Esophagus muscularis mucosa (tissue), 4 donors: ENCODE measurements around the gene FIGLA.

Source experiments
- EP300 ChIP-seq: sonication (generic); formaldehyde crosslinking; IDR thresholded peaks from one replicate; pipeline ENCODE4 v1.6.1; 2017; ENCODE audit warnings: antibody characterized with exemption
- POLR2A ChIP-seq: fragments of 450-650 bp; IDR thresholded peaks from one replicate; pipeline ENCODE4 v1.6.1; 2017; ENCODE audit warnings: antibody characterized with exemption, moderate library complexity, mild to moderate bottlenecking, low read depth
- POLR2AphosphoS5 ChIP-seq, 2 donors: sonication (generic); formaldehyde crosslinking; IDR thresholded peaks; one replicate each; pipeline ENCODE4 v1.6.1; 2017; ENCODE audit warnings: antibody characterized with exemption in 2 of 2
- TF ChIP-seq, protein P1 (sequence below), 3 experiments: fragments of 200-600 bp in 2 of 3; fragments of 450-650 bp in 1 of 3; sonication (generic) in 2 of 3; IDR thresholded peaks; one replicate each; pipeline ENCODE4 v1.5.1; 2017 to 2019; ENCODE audit warnings: antibody characterized with exemption in 3 of 3, mild to moderate bottlenecking in 2 of 3, moderate library complexity in 1 of 3

DNA sequence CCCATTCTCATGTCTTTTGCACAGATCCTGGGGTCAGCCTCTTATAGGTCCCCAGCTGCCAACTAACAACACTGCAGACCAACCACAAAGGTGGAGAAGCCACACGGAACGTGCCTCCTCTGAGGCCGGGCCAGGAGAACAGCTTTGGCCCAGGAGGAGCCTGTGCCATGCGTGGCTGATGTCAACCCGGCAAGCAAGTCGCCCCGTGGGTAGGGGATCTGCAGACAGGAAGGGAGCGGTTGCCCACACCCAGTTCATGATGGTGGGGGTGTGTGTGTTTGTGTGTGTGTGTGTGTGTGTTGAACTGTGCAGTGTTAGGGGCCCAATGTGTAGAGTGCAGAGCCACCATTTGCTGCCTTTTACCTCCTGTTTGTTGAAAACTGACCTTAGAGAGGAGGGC, 32.4 kb upstream of the FIGLA start:
- TF ChIP-seq POLR2A (no peak), EP300 (no peak), POLR2AphosphoS5 (IDR thresholded peaks at IDR 0.05) (no peak)
- TF ChIP-seq, protein P1, sequence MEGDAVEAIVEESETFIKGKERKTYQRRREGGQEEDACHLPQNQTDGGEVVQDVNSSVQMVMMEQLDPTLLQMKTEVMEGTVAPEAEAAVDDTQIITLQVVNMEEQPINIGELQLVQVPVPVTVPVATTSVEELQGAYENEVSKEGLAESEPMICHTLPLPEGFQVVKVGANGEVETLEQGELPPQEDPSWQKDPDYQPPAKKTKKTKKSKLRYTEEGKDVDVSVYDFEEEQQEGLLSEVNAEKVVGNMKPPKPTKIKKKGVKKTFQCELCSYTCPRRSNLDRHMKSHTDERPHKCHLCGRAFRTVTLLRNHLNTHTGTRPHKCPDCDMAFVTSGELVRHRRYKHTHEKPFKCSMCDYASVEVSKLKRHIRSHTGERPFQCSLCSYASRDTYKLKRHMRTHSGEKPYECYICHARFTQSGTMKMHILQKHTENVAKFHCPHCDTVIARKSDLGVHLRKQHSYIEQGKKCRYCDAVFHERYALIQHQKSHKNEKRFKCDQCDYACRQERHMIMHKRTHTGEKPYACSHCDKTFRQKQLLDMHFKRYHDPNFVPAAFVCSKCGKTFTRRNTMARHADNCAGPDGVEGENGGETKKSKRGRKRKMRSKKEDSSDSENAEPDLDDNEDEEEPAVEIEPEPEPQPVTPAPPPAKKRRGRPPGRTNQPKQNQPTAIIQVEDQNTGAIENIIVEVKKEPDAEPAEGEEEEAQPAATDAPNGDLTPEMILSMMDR (IDR thresholded peaks at IDR 0.05) = no peak
